HG02623 (cell line): ENCODE results near the gene TCEAL6.
"Not testable (repeated sequence)": the region's sequence is repeated elsewhere in the genome, so short reads cannot be mapped to it uniquely, and the experiment has no call there.

Experiments used
- ATAC-seq: cut with Tn5 transposase; IDR thresholded peaks from one replicate; pipeline ENCODE4 v1.9.1; 2021; ENCODE audit warnings: moderate library complexity; ENCODE audit not compliant: unreplicated experiment

The TCEAL6 gene

DNA sequence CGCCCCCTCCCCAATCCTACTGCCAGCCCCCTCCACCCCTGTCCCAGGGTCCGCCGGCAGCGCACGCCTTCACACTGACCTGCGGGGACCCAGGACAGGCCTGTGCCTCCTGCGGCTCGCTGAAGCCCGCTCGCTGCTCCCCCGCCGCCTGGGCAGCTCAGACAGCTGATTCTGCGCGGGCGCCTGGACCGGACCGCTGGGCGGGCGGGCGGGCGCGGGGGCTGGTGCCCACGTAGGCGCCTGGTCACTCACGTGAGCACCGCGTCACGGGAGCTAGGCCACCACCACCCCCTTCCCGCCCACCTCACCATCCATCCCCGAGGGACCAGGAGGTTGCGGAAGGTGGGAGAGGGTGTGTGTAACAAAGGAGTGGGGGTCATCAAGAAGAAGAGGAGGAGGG lies at the start of gene TCEAL6:
TCEAL6 (minus strand) TSS at position 208 of the 400 bp plus-strand sequence.
- not testable (repeated sequence) for ATAC-seq

DNA sequence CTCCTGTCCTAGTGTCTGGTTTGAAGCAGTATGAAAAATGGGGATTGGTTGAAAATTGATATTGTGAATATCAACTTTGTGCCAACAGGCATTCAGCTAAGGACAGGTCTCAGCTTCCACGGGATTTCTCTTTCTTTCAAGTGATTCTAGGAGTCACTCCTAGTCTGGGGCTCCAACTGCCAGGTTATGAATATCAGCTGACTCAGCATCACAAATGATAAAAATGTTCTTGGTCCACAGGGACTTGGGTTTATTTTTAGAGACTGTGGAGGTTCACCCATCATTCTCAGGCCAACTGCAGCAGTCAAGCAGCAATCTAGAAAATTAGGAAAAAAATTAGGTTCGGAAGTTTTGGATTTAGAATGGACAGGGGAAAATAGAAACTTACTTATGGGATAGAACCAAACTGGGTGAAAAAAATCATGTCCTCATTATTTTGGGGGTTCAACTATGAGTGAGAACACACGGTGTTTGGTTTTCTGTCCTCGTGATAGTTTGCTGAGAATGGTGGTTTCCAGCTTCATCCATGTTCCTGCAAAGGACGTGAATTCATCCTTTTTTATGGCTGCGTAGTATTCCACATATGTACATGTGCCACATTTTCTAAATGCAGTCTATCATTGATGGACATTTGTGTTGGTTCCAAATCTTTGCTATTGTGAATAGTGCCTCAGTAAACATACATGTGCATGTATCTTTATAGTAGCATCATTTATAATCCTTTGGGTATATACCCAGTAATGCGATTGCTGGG lies 43.9 kb upstream of the TCEAL6 start:
- ATAC-seq = no peak

DNA sequence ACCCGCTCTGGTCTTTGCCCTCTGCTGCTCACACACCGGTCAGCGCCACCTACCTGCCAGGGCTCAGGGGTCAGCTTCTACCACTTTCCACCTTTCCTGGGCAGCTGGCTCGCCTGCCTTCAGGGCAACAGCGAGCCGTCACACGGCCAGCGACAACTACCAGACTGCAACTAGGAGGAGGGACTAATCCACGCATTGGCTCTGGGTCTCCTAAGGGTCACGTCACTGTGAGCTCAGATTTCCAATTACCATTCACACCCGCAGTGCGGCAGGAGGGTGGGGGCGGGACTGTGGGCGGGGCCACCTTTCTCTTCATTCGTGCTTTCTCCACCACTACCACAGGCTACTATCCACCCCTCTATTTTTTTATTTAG lies 13.5 kb upstream of the TCEAL6 start, which contains the start of gene BEX5:
BEX5 (minus strand) TSS at position 172 of the 374 bp plus-strand sequence. CDS start 1,712 bp downstream, outside the sequence.
- ATAC-seq = peak; percentile 96

DNA sequence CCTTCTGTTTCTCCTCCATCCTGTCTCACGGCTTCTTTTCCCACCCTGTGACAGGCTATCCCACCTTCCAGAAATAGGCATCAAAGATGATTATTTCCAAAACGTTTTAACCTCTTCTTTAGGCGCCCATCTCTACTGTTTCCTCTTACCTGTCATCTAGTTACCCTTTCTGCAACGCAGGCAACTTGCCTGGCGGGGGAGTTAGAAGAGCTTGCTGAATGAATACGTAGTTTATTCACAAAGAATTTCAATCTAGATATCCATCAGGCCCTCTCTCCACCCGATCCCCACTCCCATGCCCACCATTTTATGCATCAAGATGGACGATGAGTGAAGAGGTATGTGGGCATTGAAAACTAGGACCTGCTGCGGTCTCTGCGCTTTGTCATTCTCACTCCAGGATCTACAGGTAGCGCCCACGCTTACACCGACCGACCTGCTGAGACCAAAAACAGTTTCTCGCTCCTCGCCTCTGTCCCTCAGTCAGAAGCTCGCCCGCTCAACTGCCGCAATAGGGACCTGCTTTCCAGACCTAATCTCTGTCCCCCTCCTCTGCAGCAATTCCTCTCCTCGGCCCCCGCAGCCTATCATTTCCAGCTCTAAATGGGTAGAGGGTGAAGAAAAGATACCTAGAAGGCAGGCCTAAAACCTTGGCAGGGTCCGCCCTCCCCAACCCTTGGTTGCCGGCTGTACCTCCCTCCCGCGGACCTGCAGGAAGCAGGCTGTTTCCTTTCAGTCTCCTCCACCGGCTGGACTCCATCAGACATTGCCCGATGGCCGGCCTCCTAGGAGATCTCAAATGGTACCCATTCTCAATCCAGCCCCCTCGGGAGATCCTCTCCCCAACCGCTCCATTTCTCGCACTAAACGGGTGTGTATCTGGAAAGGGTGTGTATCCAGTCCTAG lies 12.9 kb upstream of the TCEAL6 start:
- ATAC-seq = peak; percentile 35

DNA sequence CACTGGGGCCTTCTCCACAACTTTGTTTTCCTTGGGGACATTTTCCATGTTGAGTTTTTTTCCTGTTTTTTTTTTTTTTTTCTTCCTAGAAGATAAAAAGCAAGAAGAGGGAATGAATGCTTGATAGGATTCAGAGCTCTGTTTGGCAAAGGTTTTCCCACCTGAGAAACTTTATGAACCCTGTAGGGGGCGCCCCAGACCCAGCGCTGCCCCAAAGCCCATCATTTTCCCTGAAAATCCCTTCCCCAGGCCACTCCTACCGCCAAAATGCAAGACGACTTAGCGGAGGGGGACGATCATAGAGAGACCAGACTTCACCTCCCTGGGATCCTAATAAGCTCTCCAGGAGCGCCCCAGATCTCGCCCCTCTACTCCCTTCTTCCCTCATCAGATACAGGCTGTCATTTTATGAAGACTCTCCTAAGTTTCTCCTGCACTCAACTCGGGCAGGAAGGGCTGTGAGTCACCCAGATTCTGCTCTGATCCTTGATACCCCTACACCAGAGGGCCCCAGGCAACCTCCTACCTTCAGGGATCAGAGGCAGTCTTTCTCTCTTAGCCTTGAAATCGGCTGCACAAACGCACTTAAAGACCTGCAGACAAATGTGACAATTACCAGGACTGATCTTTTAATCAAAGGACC lies 12.1 kb upstream of the TCEAL6 start:
- no peak for ATAC-seq

DNA sequence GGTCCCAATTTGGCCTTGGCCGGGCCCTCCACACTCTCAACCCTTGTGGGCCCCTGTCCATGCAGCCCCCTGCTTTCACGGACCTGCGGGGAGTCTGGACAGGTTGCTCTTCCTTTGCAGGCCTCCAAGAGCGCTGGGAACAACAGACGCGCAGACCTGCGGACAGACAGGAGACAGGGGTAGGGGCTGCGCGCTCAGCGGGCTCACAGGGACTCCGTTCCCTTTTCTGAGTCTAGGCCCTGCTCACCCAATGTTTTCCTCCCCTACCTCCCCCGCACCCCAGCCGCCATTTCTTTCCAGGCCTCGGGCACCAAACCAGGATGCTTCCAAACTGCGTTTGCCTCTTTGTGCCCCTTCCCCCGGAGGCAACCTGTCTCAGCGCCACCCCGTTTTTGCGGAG lies 650 bp downstream of the TCEAL6 start:
- ATAC-seq = not testable (repeated sequence)

DNA sequence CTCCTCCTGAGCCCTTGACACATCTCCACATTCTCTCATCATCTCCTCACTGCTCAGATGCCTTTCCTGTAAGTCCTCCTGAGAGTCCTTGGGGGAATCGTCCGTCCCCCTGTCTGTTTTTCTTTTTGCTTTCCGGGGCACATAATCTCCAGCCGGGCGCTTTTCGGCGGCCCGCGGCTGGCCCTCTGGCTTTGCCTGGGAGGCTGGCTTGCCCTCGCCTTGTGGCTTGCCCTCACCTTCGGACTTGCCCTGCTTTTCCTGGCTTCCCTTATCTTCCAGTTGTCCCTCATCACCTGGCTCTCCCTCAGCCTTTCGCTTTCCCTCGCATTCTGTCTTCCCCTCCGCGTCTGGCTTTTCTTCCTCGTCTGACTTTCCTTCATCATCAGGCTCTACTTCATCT lies 1.4 kb downstream of the TCEAL6 start:
- ATAC-seq = not testable (repeated sequence)

DNA sequence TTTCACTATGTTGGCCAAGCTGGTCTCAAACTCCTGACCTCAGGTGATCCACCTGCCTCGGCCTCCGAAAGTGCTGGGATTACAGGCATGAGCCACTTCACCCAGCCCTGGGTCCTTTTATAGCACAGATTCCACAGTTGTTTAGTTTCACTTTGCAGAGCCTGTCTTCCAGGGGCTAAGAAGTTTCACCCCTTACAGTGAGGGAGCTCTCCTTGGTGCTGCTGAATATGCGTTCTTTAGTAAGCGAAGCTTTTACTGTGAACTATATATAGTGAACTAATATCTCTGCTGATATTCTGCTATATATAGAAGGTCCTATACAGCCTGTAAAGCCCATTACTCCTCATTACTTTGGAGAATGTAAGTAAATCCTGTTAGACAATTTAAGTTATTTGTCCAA lies 4.2 kb downstream of the TCEAL6 start:
- ATAC-seq = no peak

DNA sequence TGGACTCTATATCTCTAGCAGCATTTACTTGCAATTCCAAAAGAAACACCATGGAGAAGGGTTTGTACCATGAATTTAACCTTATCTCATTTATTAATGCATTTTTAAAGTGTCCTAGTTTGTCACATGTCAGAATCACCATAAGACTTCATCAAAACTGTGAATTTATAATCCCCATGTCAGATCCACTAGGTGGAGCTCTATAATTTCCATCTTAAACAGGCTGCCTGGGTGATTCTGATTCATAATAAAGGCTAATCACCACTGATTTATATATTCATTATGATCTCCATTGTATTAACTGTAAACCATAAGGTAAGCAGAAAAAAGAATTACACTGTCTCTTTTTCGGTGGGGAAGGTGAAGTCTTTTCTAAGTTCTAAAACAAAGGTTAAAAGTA lies 12.8 kb downstream of the TCEAL6 start:
- no peak for ATAC-seq

DNA sequence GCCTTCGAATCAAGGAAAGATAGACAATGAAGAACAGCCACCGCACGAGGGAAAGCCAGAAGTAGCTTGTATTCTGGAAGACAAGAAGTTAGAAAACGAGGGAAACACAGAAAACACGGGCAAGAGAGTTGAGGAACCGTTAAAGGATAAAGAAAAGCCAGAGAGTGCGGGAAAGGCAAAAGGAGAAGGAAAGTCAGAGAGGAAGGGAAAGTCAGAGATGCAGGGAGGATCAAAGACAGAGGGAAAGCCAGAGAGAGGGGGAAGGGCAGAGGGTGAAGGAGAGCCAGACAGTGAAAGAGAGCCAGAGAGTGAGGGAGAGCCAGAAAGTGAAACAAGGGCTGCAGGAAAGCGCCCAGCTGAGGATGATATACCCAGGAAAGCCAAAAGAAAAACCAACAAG lies 15.4 kb downstream of the TCEAL6 start:
- ATAC-seq = no peak

DNA sequence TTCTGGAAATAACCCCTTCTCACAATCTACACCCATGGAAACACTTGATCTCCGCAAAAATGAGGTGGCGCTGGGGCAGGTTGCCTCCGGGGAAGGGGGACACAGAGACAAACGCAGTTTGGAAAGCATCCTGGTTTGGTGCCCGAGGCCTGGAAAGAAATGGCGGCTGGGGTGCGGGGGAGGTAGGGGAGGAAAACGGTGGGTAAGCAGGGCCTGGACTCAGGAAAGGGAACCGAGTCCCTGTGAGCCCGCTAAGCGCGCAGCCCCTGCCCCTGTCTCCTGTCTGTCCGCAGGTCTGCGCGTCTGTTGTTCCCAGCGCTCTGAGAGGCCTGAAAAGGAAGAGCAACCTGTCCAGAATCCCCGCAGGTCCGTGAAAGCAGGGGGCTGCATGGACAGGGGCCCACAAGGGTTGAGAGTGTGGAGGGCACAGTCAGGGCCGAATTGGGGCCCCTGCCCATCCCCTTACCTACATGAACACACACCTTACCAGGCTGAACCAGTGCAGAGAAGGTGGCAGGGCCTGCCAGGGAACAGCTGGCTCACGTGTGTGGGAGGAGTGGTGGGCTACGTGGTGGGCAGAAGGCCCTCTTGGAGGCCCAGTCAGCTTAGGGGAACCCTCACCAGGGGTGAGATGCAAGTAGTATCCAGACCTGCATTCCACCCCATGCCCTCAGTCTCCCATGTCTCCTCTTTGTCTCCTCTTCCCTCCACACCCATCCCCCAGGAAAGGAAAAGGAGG lies 16.0 kb downstream of the TCEAL6 start:
- ATAC-seq = not testable (repeated sequence)

DNA sequence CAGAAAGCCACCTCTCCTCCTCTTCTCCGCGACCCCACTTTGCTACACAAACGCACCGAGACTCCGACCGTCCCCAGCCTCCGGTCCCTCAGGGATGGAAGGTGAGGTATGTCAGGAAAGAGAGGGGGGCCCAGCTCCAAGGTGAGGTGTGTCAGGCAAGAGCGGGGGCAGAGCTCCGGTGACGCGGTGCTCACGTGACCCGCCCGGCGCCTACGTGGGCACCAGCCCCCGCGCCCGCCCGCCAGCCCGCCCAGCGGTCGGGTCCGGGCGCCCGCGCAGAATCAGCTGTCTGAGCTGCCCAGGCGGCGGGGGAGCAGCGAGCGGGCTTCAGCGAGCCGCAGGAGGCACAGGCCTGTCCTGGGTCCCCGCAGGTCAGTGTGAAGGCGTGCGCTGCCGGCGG lies 16.8 kb downstream of the TCEAL6 start, which contains the start of gene TCEAL2:
TCEAL2 (plus strand) TSS at position 244 of the 400 bp plus-strand sequence. CDS start 1,152 bp downstream, outside the sequence.
- not testable (repeated sequence) for ATAC-seq

DNA sequence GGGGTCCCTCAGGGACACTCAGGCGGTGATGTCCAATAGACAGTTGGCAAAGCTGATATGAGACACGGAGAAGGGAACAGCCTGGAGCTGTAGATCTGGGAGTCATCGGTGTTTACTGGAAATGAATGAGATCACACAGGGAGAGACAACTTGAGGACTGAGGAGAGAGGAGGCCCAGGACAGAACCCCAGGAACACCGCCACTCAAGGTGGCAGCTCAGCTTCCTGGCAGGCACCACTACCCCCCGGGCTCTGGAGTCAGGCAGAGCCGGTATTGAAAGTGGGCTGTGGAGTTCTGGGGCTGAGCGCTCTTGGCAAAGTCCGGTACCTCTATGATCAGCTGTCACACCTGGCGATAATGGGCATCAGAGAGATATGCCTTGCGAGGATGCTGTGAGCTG lies 17.3 kb downstream of the TCEAL6 start:
- not testable (repeated sequence) for ATAC-seq

DNA sequence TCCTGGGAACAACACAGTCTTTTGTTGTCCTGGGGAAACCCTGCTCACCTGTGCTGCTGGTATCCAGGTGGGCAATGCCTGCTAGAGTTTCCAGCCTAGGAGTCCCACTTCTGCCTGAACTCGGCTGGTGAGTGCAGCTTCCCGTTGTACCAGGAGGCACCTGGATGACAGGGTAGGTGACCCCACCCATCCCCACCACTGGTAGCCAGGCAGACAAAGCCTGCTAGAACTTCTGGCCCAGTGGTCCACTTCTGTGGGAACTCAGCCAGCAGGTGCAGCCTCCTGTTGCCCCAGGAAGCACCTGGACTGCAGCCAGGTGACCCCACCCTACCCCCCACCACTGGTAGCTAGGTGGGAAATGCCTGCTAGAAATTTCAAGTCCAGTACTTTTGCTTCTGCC lies 26.5 kb downstream of the TCEAL6 start:
- ATAC-seq = no peak

DNA sequence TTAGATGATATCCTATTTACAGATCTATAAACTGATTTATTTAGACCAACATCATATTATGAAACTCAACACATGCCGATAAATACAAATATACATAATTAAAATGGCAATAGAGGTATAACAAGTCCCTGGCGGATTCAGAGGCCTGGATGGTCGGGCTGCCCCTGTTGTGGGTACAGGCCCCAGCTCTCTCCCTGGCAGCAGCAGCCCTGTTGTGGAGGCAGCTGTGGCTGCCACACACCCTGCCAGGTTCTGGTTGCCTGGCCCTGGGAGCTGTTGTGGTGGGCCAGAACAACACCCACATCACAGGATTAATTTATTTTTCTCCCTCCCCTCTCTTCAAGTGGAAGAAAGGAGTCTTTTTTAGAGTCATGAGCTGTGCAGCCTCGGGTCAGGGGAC lies 28.9 kb downstream of the TCEAL6 start:
- ATAC-seq = no peak
